HG02588 (cell line): Measurements from ENCODE around the gene POTEB2.
"Not testable (repeated sequence)": the region's sequence is repeated elsewhere in the genome, so short reads cannot be mapped to it uniquely, and the experiment has no call there.

Experiments
- ATAC-seq: cut with Tn5 transposase; IDR thresholded peaks from one replicate; pipeline ENCODE4 v1.9.1; 2021; ENCODE audit warnings: mild to moderate bottlenecking, moderate library complexity; ENCODE audit not compliant: unreplicated experiment

Gene POTEB2

DNA sequence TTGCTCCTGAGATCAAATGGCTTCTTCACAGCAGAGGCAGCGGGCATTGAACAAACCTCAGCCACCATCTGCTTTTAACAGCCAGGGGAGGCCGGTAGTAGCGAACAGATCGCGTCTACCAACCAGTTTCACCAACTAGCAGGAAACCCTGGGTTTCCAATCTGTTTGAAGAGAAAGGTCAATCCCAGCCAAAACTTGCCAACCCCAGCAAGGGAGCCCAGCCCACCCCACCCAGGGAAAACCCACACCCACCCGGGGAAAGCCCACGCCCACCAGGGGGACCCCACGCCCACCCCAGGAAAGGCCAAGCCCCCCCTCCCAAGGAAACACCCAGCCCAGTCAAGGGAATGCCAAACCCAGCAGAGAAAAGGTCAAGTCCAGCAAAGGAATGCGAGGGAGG lies at the start of gene POTEB2:
POTEB2 (minus strand) TSS at position 101 of the 400 bp plus-strand sequence; CDS start at position 68, 33 bp downstream.
- not testable (repeated sequence) for ATAC-seq

DNA sequence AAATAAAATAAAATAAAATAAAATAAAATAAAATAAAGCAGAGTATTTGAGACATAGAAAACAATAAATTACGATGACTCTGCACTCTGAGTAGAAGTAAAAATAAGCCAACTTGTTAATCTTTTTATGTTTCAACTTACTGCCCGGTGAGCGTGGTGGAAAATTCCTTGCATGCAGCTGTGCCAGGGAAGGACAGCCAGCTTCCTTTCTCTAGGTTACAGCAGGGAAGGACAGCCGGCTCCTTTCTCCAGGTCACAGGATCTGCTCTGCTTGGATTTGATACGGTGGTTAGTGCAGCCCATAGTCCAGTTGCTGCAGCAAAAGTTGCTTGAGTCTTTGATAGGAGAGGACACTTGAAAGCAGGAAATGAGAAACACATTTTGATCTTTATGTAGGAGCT lies 13.8 kb upstream of the POTEB2 start:
- ATAC-seq, result not testable (repeated sequence)

DNA sequence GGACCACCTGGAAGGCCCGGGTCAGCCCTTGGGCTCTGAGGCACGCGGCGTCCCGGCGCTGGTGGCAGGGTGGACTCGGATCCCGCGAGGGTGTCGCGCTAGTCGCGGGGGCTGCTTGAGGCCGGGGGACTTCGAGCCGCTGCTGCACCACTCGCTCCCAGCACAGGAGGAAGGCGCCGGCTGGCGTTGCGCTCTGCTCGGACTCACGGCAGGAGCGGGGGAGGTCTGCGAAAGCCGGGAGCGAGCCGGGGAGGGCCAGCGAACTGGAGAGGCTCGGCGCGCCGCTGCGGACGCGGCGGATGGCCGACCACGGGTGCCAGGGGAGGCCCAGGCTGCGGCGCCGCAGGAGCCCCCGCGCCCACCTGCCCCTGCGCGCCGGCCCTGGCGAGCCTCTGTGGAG lies 12.3 kb upstream of the POTEB2 start:
- ATAC-seq, result not testable (repeated sequence)

- ATAC-seq, result not testable (repeated sequence)
Observed at GRCh38 chr15:20877819-20878218, 11.7 kb upstream of the POTEB2 start.
